Measurements from ENCODE around the gene TRPM6.
"Not testable (repeated sequence)": the region's sequence is repeated elsewhere in the genome, so short reads cannot be mapped to it uniquely, and the experiment has no call there.

The TRPM6 gene

GRCh38 chr9:74861071-74861470 is 26.6 kb downstream of the TRPM6 start:
- no peak for FAIRE-seq
- no peak for DNase-seq (ENCODE audit: insufficient read length, low spot score)
- TF ChIP-seq TAF1 (IDR thresholded peaks at IDR 0.05; ENCODE audit: low read depth, low read length) (no peak), POLR2AphosphoS5 (IDR thresholded peaks at IDR 0.05; ENCODE audit: low read depth, low read length) (no peak), PAX5 (IDR thresholded peaks at IDR 0.05; ENCODE audit: insufficient read depth, low read length, severe bottlenecking) (no peak)

- DNase-seq (ENCODE audit: insufficient read length, low spot score); FAIRE-seq: not testable (repeated sequence)
Observed at GRCh38 chr9:74860247-74860646, 27.5 kb downstream of the TRPM6 start.

GRCh38 chr9:74859786-74860185 is 27.9 kb downstream of the TRPM6 start:
- TF ChIP-seq TAF1 (IDR thresholded peaks at IDR 0.05; ENCODE audit: low read depth, low read length) (no peak), POLR2A (IDR thresholded peaks at IDR 0.05; ENCODE audit: low read depth, low read length) (no peak), PAX5 (IDR thresholded peaks at IDR 0.05; ENCODE audit: insufficient read depth, low read length, severe bottlenecking) (no peak), POU2F2 (IDR thresholded peaks at IDR 0.05; ENCODE audit: low read depth, low read length) (no peak), SPI1 (IDR thresholded peaks at IDR 0.05; ENCODE audit: low read depth, low read length) (no peak), POLR2AphosphoS5 (IDR thresholded peaks at IDR 0.05; ENCODE audit: low read depth, low read length) (no peak)
- DNase-seq (ENCODE audit: insufficient read length, low spot score): no peak
- no peak for FAIRE-seq

GRCh38 chr9:74858751-74859414 is 28.8 kb downstream of the TRPM6 start:
- no peak for FAIRE-seq
- no peak for DNase-seq (ENCODE audit: insufficient read length, low spot score)
- TF ChIP-seq POU2F2 (IDR thresholded peaks at IDR 0.05; ENCODE audit: low read depth, low read length) (no peak), SPI1 (IDR thresholded peaks at IDR 0.05; ENCODE audit: low read depth, low read length) (no peak), POLR2A (IDR thresholded peaks at IDR 0.05; ENCODE audit: low read depth, low read length) (no peak), PAX5 (IDR thresholded peaks at IDR 0.05; ENCODE audit: insufficient read depth, low read length, severe bottlenecking) (no peak), TAF1 (IDR thresholded peaks at IDR 0.05; ENCODE audit: low read depth, low read length) (no peak), POLR2AphosphoS5 (IDR thresholded peaks at IDR 0.05; ENCODE audit: low read depth, low read length) (no peak)

GRCh38 chr9:74856989-74857388 is 30.7 kb downstream of the TRPM6 start:
- no peak for DNase-seq (ENCODE audit: insufficient read length, low spot score)
- no peak for FAIRE-seq
- TF ChIP-seq PAX5 (IDR thresholded peaks at IDR 0.05; ENCODE audit: insufficient read depth, low read length, severe bottlenecking) (no peak), POU2F2 (IDR thresholded peaks at IDR 0.05; ENCODE audit: low read depth, low read length) (no peak), TAF1 (IDR thresholded peaks at IDR 0.05; ENCODE audit: low read depth, low read length) (no peak), SPI1 (IDR thresholded peaks at IDR 0.05; ENCODE audit: low read depth, low read length) (no peak)

GRCh38 chr9:74855072-74855471 is 32.6 kb downstream of the TRPM6 start:
- DNase-seq (ENCODE audit: insufficient read length, low spot score): no peak
- TF ChIP-seq TAF1 (IDR thresholded peaks at IDR 0.05; ENCODE audit: low read depth, low read length) (no peak), PAX5 (IDR thresholded peaks at IDR 0.05; ENCODE audit: insufficient read depth, low read length, severe bottlenecking) (no peak), POU2F2 (IDR thresholded peaks at IDR 0.05; ENCODE audit: low read depth, low read length) (no peak), POLR2AphosphoS5 (IDR thresholded peaks at IDR 0.05; ENCODE audit: low read depth, low read length) (no peak), SPI1 (IDR thresholded peaks at IDR 0.05; ENCODE audit: low read depth, low read length) (no peak), POLR2A (IDR thresholded peaks at IDR 0.05; ENCODE audit: low read depth, low read length) (no peak)
- no peak for FAIRE-seq

- DNase-seq (ENCODE audit: insufficient read length, low spot score); FAIRE-seq: not testable (repeated sequence)
Observed at GRCh38 chr9:74853024-74853423, 34.7 kb downstream of the TRPM6 start.

GRCh38 chr9:74848153-74848525 is 39.6 kb downstream of the TRPM6 start:
- no peak for TF ChIP-seq POU2F2 (IDR thresholded peaks at IDR 0.05; ENCODE audit: low read depth, low read length)
- no peak for TF ChIP-seq TAF1 (IDR thresholded peaks at IDR 0.05; ENCODE audit: low read depth, low read length)
- TF ChIP-seq POLR2AphosphoS5 (IDR thresholded peaks at IDR 0.05; ENCODE audit: low read depth, low read length): no peak
- no peak for TF ChIP-seq POLR2A (IDR thresholded peaks at IDR 0.05; ENCODE audit: low read depth, low read length)
- TF ChIP-seq SPI1 (IDR thresholded peaks at IDR 0.05; ENCODE audit: low read depth, low read length): no peak
- FAIRE-seq (no peak), DNase-seq (ENCODE audit: insufficient read length, low spot score) (no peak)

- no peak for FAIRE-seq
- DNase-seq (ENCODE audit: insufficient read length, low spot score): no peak
- TF ChIP-seq POLR2AphosphoS5 (IDR thresholded peaks at IDR 0.05; ENCODE audit: low read depth, low read length) (no peak), PAX5 (IDR thresholded peaks at IDR 0.05; ENCODE audit: insufficient read depth, low read length, severe bottlenecking) (no peak), TAF1 (IDR thresholded peaks at IDR 0.05; ENCODE audit: low read depth, low read length) (no peak), POLR2A (IDR thresholded peaks at IDR 0.05; ENCODE audit: low read depth, low read length) (no peak), POU2F2 (IDR thresholded peaks at IDR 0.05; ENCODE audit: low read depth, low read length) (no peak), SPI1 (IDR thresholded peaks at IDR 0.05; ENCODE audit: low read depth, low read length) (no peak)
Observed at GRCh38 chr9:74847478-74848152, 40.1 kb downstream of the TRPM6 start.

GRCh38 chr9:74846766-74847165 is 41.0 kb downstream of the TRPM6 start:
- DNase-seq (ENCODE audit: insufficient read length, low spot score) (no peak), FAIRE-seq (no peak)
- no peak for TF ChIP-seq SPI1 (IDR thresholded peaks at IDR 0.05; ENCODE audit: low read depth, low read length)
- TF ChIP-seq POLR2AphosphoS5 (IDR thresholded peaks at IDR 0.05; ENCODE audit: low read depth, low read length): no peak
- TF ChIP-seq POU2F2 (IDR thresholded peaks at IDR 0.05; ENCODE audit: low read depth, low read length): no peak
- no peak for TF ChIP-seq TAF1 (IDR thresholded peaks at IDR 0.05; ENCODE audit: low read depth, low read length)
- TF ChIP-seq POLR2A (IDR thresholded peaks at IDR 0.05; ENCODE audit: low read depth, low read length): no peak
- TF ChIP-seq PAX5 (IDR thresholded peaks at IDR 0.05; ENCODE audit: insufficient read depth, low read length, severe bottlenecking): no peak

All from GM12891 (cell line).